Brain microvascular endothelial cell (primary cell): ENCODE results near the gene TCAP.
A peak's percentile ranks its signal among the peaks of the same experiment; 100 is the strongest.

ENCODE experiments used
- DNase-seq: peaks from one replicate; pipeline ENCODE4 v3.0.0-alpha.2; 2020
- H3K27ac ChIP-seq: fragments of 250-450 bp; sonication (Bioruptor Pico); 2 replicates; pipeline ENCODE4 v1.5.1; 2020; ENCODE audit warnings: mild to moderate bottlenecking, moderate library complexity
- H3K27me3 ChIP-seq: fragments of 250-450 bp; sonication (Bioruptor Pico); replicated peaks from 2 replicates; pipeline ENCODE4 v1.5.1; 2020; ENCODE audit warnings: mild to moderate bottlenecking
- H3K36me3 ChIP-seq: fragments of 250-450 bp; sonication (Bioruptor Pico); replicated peaks from 2 replicates; pipeline ENCODE4 v1.5.1; 2020; ENCODE audit warnings: mild to moderate bottlenecking
- H3K4me3 ChIP-seq: 2 replicates; pipeline ENCODE4 v1.5.1; 2011; ENCODE audit warnings: low read depth, mild to moderate bottlenecking, control low read depth, low read length, moderate library complexity
- in situ Hi-C: cut with HindIII; loops from 2 replicates; pipeline ENCODE4 v1.10.0; 2017; ENCODE audit warnings: low sequenced_read_pairs, low pct_ligation_motif_present
- TF ChIP-seq, protein P1 (sequence below): IDR thresholded peaks from 2 replicates; pipeline ENCODE4 v1.5.1; 2011; ENCODE audit warnings: low read depth, mild to moderate bottlenecking, moderate library complexity, low read length, control low read depth, inconsistent platforms; ENCODE audit errors: missing control alignments

TCAP gene

DNA sequence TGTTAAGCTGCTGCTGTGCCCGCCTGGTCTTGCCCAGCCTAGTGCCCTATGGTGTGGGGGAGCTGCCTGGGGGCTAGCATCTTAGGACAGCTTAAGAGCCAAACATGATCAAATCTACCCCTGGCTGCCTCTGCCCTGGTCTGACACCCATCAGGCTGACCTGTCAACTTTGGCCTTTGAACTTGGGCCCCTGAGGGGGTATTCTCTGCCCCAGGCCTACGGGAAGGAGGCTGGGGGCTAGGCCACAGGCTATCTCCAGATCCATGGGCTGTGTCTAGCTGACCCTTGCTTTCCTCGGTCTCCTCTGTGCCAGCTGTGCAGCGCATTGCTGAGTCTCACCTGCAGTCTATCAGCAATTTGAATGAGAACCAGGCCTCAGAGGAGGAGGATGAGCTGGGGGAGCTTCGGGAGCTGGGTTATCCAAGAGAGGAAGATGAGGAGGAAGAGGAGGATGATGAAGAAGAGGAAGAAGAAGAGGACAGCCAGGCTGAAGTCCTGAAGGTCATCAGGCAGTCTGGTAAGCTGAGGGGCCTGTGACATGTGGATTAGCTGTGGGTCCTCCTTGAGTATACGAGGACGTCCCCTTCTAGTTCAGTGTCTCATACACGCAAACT lies 31.5 kb upstream of the TCAP start:
- Histone ChIP-seq H3K27me3 (peaks cover 25% of the 10 kb centered on the region), H3K4me3 (no peak overlapping the region), H3K27ac (no peak overlapping the region), H3K36me3 (no peaks in the 10 kb centered on the region)
- in situ Hi-C loops, result no loop called here
- TF ChIP-seq, protein P1, sequence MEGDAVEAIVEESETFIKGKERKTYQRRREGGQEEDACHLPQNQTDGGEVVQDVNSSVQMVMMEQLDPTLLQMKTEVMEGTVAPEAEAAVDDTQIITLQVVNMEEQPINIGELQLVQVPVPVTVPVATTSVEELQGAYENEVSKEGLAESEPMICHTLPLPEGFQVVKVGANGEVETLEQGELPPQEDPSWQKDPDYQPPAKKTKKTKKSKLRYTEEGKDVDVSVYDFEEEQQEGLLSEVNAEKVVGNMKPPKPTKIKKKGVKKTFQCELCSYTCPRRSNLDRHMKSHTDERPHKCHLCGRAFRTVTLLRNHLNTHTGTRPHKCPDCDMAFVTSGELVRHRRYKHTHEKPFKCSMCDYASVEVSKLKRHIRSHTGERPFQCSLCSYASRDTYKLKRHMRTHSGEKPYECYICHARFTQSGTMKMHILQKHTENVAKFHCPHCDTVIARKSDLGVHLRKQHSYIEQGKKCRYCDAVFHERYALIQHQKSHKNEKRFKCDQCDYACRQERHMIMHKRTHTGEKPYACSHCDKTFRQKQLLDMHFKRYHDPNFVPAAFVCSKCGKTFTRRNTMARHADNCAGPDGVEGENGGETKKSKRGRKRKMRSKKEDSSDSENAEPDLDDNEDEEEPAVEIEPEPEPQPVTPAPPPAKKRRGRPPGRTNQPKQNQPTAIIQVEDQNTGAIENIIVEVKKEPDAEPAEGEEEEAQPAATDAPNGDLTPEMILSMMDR, result no peak
- no peak for DNase-seq

DNA sequence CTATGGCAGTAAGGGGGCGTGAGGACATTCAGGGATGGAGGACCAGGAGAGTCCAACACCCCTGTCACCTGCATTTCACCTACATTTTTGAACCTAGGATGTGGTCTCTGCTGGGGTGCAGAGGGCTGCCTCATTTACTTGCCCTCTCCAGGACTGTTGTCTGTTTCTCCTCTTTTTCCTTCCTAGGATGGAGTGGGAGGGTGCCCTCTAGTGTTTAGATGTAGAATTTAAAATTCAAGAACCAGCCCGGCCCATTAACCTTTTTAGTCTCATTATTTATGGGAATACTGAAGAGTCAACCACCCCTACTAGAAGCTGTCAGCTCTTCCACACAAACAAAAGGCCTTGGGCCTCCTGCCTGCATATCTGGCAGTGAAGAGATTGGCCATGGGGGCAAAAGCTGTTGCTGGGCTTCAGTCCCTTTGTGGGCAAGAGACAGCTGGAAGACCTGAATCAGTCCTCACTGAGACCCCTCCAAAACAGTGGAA lies 30.7 kb upstream of the TCAP start:
- TF ChIP-seq, protein P1, result peak; percentile 68
- in situ Hi-C loops, result no loop called here
- H3K27me3 ChIP-seq, result peaks cover 20% of the 10 kb centered on the region
- no peak overlapping the region for H3K4me3 ChIP-seq
- no peak overlapping the region for H3K27ac ChIP-seq
- no peaks in the 10 kb centered on the region for H3K36me3 ChIP-seq
- DNase-seq, result peak; percentile 28

DNA sequence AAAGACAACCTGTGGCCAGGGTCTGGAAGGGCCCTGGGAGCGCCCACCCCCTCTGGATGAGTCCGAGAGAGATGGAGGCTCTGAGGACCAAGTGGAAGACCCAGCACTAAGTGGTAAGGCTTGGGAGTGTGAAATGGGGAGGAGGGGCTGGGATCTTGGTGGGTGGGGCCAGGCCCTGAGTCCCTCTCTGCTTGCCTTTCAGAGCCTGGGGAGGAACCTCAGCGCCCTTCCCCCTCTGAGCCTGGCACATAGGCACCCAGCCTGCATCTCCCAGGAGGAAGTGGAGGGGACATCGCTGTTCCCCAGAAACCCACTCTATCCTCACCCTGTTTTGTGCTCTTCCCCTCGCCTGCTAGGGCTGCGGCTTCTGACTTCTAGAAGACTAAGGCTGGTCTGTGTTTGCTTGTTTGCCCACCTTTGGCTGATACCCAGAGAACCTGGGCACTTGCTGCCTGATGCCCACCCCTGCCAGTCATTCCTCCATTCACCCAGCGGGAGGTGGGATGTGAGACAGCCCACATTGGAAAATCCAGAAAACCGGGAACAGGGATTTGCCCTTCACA lies 29.5 kb upstream of the TCAP start:
- no peak for DNase-seq
- Histone ChIP-seq H3K4me3 (no peak overlapping the region), H3K27ac (no peak overlapping the region), H3K36me3 (no peaks in the 10 kb centered on the region), H3K27me3 (peaks cover 14% of the 10 kb centered on the region)
- TF ChIP-seq, protein P1, result no peak
- in situ Hi-C loops, result no loop called here

DNA sequence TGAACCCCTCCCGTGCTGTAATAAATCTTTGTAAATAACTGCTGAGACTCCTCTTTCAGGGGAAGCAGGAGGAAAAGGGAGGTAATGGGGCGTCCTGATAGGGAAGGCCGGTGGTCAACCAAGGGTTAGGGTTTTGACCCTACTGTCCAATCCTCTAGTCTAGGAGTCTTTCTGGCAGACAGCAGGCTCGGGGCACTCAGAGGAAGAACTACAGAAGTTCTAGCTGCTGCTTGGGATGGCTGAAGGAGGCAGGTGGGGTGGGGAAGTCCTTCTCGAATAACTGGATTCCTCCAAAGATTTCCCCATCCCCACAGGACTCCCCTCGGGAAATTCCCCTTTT lies 28.6 kb upstream of the TCAP start:
- peaks cover 6% of the 10 kb centered on the region for H3K27me3 ChIP-seq
- DNase-seq, result no peak
- in situ Hi-C loops, result no loop called here
- peak overlapping the region; percentile 79 for H3K27ac ChIP-seq
- H3K4me3 ChIP-seq, result peak overlapping the region; percentile 92
- TF ChIP-seq, protein P1, result no peak
- no peaks in the 10 kb centered on the region for H3K36me3 ChIP-seq

DNA sequence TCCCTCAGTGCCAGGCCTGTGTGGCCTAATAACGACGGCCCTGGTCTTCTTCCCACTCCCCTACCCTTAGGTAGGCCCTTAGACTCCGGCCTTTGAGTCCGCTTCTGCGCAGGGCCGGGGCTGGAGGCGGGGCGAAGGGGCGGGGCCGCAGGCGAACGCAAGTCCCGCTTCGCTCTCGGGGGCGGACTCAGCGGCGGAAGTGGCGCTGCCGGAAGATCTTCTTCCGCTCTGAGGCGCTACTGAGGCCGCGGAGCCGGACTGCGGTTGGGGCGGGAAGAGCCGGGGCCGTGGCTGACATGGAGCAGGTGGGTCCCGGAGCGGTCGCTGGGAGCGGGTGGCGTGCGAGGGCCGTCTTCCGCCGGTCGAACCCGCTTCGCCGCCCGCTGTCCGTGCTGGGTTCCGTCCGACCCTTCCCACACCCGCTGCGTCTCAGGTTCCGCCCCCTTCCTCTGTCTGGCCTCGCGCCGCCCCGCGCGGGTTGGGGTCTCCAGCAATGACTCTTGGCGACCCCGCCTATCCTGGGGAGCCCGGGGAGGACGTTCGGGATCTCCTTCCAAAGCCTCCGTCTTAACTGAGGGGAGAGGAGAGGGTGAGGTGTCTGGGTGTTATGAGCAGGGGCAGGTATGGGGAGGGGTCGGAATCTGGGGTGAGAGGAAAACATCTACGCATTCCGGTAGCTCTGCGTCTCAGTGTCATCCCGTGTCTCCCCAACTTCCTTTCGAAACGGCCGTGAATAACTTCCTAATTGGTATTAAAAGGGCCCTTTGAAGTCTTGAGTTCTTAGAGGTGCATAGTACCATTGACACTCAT lies 28.0 kb upstream of the TCAP start, which contains the start of gene STARD3:
Gene STARD3, plus strand, starts transcription at position 218 of the 810 bp plus-strand sequence. CDS start 16,388 bp downstream, outside the sequence.
- peaks cover under 1% of the 10 kb centered on the region for H3K27me3 ChIP-seq
- H3K36me3 ChIP-seq, result no peaks in the 10 kb centered on the region
- DNase-seq, result peak; percentile 75
- TF ChIP-seq, protein P1, result peak; percentile 2
- peak within 1 kb of the TSS; percentile 92 for H3K4me3 ChIP-seq
- in situ Hi-C loops, result no loop called here
- peak within 1 kb of the TSS; percentile 79 for H3K27ac ChIP-seq
